Myocyte (in vitro differentiated cells): ENCODE results near the gene TUBA8. TPM values are rescaled to one million over a fixed set of nuclear protein-coding genes. Genes with fewer than 3 reads are reported as not detected.
"Not testable (repeated sequence)": the region's sequence is repeated elsewhere in the genome, so short reads cannot be mapped to it uniquely, and the experiment has no call there.

ENCODE experiments used
- DNase-seq: peaks from one replicate; pipeline ENCODE4 v3.0.0-alpha.2; 2012; ENCODE audit warnings: low read depth
- total RNA-seq: library from RNA; depleted of rRNA; stranded (reverse); fragments of >200 nt; gene quantifications from 2 replicates; pipeline ENCODE4 v1.2.3, GENCODE V29; 2014

TUBA8 gene
- total RNA-seq, 1 donor from 2014 or later: 20.9 TPM

GRCh38 chr22:18126606-18127005, 16.0 kb downstream of the TUBA8 start:
- DNase-seq: no peak

GRCh38 chr22:18130018-18130417, 19.4 kb downstream of the TUBA8 start:
- no peak for DNase-seq

DNA sequence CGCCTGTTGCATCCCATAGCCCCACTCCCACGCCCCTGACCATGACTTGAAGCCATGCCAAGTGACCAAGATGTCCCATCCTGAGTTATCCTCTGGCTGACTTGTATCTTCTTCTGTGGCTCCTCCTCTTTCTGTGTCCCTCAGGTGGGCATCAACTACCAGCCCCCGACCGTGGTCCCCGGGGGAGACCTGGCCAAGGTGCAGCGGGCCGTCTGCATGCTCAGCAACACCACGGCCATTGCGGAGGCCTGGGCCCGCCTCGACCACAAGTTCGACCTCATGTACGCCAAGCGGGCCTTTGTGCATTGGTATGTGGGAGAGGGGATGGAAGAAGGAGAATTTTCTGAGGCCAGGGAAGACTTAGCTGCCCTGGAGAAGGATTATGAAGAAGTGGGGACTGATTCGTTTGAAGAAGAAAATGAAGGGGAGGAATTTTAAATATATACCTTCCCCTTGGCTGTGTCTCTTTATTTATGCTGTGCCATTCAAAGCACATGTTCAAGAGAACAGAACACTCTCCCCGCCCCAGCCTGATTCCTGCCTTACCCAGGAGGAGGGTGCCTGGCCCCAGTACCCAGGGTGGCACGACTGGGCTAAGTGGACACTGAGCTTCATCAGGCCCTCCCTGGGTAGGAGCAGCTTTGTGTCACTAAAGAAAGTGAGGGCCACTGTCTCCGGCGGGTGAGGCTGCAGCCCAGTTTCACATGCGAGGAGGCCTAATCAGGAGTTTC, 20.3 kb downstream of the TUBA8 start:
- no peak for DNase-seq

DNA sequence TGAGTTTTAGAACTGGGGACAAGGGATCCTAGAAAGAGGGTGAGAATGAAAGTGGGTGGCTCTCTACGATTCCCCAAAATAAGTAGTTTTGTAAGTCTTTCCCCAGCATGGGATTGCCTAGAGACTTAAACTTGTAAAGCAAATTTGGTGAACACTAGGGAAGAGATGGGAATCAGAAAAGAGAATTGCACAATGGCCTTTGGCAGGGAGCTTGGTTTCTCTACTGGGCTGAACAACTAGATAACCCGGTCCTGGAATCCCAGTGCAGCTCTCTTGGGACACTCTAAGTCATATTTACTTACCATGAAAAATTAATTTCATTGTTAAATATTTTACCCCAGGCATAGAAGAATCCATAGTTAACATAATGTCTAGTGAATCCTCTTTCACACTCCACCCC, 22.8 kb downstream of the TUBA8 start:
- DNase-seq: no peak

GRCh38 chr22:18136563-18137320, 26.1 kb downstream of the TUBA8 start:
- no peak for DNase-seq

- not testable (repeated sequence) for DNase-seq
Observed at GRCh38 chr22:18141004-18141403, 30.4 kb downstream of the TUBA8 start.

DNA sequence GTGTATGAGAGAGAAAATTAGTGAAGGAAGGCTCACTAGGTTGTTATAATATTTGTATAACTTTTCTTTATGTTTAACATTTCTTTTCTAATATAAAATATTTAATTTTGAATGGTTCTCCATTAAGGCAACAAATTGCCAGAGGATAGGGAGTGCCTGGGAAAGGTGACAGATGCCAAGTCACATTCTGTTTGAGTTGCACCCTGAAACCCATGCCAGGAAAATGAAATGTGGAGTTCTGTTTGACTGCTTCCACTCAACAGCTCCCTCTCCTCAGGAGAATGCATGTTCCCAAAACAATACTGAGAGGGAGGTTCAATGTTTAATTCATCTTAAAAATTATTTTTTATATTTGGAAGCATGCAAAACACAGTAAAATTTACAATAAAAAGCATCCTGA, 33.5 kb downstream of the TUBA8 start:
- no peak for DNase-seq

DNA sequence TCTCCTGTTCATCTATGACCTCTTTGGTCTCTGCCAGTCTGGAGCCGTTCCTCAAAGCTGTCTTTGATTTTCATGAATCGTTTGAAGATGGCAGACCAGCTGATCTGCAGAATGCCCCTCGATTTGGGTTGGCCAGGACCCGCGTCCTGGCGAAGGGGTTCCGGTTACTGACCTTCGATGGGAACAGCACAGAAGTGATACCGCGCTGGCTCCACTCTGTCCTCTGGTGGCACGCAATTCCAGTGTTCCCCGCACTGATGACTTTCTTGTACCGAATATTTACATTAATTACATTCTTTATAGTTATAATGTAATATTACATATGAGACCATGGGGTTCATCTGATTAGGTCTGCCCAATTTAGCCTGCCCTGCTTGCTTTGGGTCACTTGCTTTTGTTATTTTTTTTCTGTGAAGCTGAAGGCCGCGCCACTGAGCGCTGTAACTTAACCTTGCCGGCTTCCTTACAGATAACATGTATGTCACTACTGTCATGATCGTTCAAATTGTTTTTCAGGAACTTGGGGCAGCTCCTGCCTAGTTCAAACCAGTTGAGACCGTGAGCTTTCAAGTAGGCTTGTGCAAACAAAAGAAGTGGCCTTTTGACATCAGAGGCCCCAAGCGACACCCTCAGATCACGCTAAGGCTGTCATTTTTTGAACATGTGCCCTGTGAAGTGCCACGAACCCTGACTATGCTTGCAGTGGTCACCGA, 35.2 kb downstream of the TUBA8 start:
- no peak for DNase-seq

DNA sequence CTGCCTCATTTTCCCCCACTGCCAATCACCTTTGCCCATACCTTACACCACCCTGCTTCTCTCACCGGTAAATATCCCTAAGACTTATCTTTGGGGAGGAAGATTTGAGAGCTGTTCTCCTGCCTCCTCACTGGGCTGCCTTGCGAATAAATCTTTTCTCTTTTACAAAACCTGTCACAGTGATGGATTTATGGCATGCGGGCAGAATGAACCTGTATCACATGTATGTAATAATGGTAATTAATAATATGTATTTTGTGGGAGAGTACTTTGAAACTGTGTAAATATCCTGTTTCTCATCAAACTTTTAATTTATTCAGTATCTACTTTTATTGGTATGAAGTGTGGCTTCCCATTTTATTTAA, 35.8 kb downstream of the TUBA8 start:
- no peak for DNase-seq

- no peak for DNase-seq
Observed at GRCh38 chr22:18147791-18148190, 37.2 kb downstream of the TUBA8 start.

GRCh38 chr22:18148293-18148965, 37.8 kb downstream of the TUBA8 start:
- no peak for DNase-seq

- no peak for DNase-seq
Observed at GRCh38 chr22:18152519-18152918, 41.9 kb downstream of the TUBA8 start.

GRCh38 chr22:18154821-18155390, 44.3 kb downstream of the TUBA8 start:
- peak; percentile 99 for DNase-seq

GRCh38 chr22:18155546-18155945, 44.9 kb downstream of the TUBA8 start:
- not testable (repeated sequence) for DNase-seq

GRCh38 chr22:18156878-18157713, 46.5 kb downstream of the TUBA8 start:
- peak; percentile 97 for DNase-seq

GRCh38 chr22:18157714-18158028, 47.1 kb downstream of the TUBA8 start:
- no peak for DNase-seq

GRCh38 chr22:18160641-18161040, 50.0 kb downstream of the TUBA8 start:
- DNase-seq: not testable (repeated sequence)

DNA sequence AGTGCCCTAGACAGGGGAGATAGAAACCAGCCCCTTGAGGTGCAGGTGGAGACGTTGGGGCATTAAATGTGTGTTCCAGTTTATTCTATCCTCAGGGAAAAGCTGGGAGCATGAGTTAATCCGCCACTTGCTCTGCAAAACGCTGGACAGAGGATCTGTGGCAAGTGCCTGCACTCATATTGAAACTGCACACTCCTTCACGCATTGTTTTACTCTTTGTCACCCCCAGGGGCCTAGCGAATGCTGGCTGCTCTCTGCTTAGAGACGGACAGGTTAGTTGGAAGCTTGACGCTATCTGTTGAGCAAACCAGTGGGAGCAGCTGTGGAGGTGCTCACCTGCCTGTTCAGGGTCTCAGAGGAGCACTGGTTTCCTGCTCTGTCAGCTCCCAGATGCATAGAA, 53.2 kb downstream of the TUBA8 start:
- DNase-seq: peak; percentile 46

DNA sequence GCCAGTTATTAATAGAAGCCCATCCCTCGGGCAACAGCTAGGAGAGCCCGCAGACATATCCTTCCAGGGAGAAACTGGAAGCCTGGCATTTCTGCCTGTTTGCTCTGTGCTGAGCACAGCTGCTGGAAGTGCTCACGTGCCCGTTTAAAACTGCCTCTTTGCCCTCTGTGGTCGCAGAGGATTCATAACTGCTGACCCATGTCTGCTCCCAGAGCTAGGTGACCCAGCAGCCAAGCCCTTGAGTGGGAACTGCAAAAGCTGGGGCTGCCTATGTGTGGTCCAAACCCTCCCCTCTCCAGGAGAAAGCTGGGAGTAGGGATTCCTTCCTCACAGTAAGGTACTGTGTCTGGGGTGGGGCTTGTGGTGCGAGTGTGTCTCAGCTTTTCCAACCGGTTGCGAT, 54.0 kb downstream of the TUBA8 start:
- peak; percentile 90 for DNase-seq

DNA sequence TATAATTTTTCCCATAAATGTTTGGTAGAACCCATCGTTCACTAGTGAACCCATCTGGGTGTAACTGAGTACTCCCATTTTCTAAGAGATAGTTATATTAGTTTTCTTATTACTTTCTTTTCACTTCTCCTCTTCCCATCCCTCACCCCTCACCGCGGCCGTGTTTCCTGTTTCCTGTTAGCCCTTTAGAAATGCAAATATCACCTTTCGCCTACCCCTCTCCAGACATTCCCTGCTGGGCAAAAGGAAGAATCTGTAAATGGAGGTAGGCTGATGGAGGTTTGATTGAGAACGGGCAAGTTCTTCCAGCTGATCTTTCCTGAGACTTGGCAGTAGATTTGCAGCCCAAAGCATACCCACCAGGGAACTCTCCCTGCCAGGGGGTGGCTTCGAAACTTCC, 54.7 kb downstream of the TUBA8 start:
- DNase-seq: not testable (repeated sequence)
